K562 treated with DMSO at 1 percent for 4 hours (cell line): ENCODE results near the gene TBC1D8. TPM values are rescaled to one million over a fixed set of nuclear protein-coding genes. Genes with fewer than 3 reads are reported as not detected.

Experiments
- total RNA-seq: library from RNA; unstranded; fragments of 300-600 nt; gene quantifications from 2 replicates; pipeline ENCODE4 v1.2.3, GENCODE V29; 2022; ENCODE audit not compliant: insufficient read depth

The TBC1D8 gene
- total RNA-seq: 3.7 and 5.7 TPM in 2 replicates

DNA sequence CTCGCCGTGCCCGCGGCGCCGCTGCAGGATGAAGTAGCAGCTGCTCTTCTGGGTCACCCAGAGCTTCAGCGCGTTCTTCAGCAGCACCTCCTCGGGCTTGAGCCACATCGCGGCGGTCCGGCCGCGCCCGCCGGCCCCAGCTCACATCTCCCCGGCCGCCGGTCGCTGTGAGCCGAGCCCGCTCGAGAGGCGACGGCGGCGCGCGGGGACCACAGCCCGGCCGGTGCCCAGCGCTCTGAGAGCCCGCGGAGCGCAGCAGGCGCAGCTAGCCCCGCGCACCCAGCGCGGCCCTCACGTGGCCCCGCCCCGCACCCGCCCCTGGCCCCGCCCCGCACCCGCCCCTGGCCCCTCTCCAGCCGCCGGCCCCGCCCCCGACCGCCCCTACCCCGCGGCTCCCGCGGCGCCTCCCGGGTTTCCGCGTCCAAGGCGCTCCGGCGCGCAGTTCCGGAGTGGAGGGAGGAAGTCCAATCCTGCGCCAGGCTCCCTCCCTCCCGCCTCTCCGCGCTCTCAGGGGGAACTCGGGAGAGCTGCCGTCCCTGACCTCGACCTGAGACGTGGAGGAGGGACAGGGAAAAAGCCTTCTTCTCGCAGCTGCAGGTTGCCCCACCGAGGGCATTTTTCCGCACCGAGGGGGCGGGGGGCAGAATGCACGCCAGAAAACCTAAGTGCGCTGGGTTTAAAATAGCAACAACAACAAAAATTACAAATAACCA lies at the start of gene TBC1D8:
Gene TBC1D8 (minus strand): TSS at position 237 of the 713 bp plus-strand sequence. CDS start 129 bp downstream, at position 108.

DNA sequence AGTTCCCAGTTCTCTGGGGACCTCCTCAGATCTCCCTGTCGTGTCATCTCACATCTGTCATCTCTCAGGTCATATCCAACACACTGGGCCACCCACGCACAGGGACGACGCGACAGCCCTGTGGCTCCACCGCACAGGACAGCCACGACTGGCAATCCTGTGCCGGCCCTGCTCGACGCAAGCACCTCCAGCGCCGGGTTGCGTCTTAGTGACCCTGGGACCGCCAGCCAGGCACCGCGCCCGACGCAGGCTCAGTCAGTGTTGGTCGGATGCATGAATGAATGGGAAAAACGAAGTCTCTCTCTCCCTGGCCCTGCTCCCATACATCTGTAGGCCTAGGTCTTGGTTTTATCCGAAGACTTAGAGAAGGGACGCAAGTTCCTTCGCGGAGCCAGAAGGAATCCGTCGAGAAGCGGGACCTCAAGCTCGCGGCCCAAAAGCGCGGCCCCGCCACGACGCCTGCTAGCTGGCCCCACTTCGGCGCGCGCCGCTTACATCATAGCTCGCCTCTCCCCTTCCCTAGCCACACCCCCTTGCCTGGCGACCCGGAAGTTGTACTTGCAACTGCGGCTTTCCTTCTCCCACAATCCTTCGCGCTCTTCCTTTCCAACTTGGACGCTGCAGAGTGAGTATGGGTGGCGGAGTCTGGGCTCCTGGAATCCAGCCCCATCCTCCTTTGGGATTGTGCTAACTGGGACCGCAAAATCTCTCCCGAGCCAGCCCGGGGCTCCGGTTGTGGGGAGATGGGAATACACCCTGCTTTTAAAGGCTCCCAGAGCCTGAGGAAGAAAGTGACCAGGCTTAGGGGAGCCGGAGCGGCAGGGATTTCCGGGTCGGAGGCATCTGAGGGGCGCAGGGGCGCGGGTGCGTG lies 149.3 kb downstream of the TBC1D8 start, which contains the start of gene RPL31:
Gene RPL31 (plus strand): TSS at position 599 of the 871 bp plus-strand sequence. CDS start 413 bp downstream, outside the sequence.

Other genes starting within 250 kb of the TBC1D8 start
- gene RPL31, start 149.1 kb downstream of the TBC1D8 start, total RNA-seq: 6,226 and 6,737 TPM in 2 replicates
- gene CNOT11, start 101.5 kb upstream of the TBC1D8 start, total RNA-seq: 40.4 and 46.6 TPM in 2 replicates
- gene RNF149, start 157.3 kb upstream of the TBC1D8 start, total RNA-seq: 15.6 and 16.1 TPM in 2 replicates
- gene CREG2, start 236.1 kb upstream of the TBC1D8 start, total RNA-seq: not detected in 2 replicates